ENCODE results near the gene SPOCK1. TPM values are rescaled to one million over a fixed set of nuclear protein-coding genes. Genes with fewer than 3 reads are reported as not detected.

The SPOCK1 gene
- total and polyA plus RNA-seq, 2 of the 13 experiments (the other 11 are each of a cell fraction or from before 2014, with no cell fraction given): 0.18 to 0.29 TPM

- no peak overlapping the region for H3K4me3 ChIP-seq (replicated peaks in 1 of 3; ENCODE audit: insufficient read depth in 1 of 3, low read depth in 2 of 3, low read length in 3 of 3)
- H3K9me3 ChIP-seq (ENCODE audit: low read length): no peaks in the 10 kb centered on the region
- intact Hi-C loops (cut with micrococcal nuclease; ENCODE audit: unreplicated experiment) (no loop called here), in situ Hi-C loops (cut with HindIII; ENCODE audit: extremely low pct_ligation_motif_present, low pct_unique_long_range_greater_than_20kb) (no loop called here)
- no peak overlapping the region for H2AFZ ChIP-seq (ENCODE audit: low read length)
- TF ChIP-seq U2AF1 (optimal IDR thresholded peaks at IDR 0.05; ENCODE audit: low read depth, low read length): no peak
- TF ChIP-seq ZNF264 (CRISPR knock-in tag; IDR thresholded peaks at IDR 0.05): no peak
- TF ChIP-seq GZF1 (CRISPR knock-in tag; IDR thresholded peaks at IDR 0.05): no peak
- TF ChIP-seq ZNF256 (CRISPR knock-in tag; conservative IDR thresholded peaks at IDR 0.05): no peak
- TF ChIP-seq JUND (CRISPR knock-in tag; IDR thresholded peaks at IDR 0.05): no peak
- TF ChIP-seq ZNF318 (CRISPR knock-in tag; IDR thresholded peaks at IDR 0.05): no peak
- TF ChIP-seq MIER2 (CRISPR knock-in tag; IDR thresholded peaks at IDR 0.05): no peak
- no peak for TF ChIP-seq ZNF530 (CRISPR knock-in tag; IDR thresholded peaks at IDR 0.05; ENCODE audit: low read depth)
- TF ChIP-seq FIP1L1 (IDR thresholded peaks at IDR 0.05; ENCODE audit: borderline replicate concordance, insufficient read depth, low read depth, low read length): no peak
- no peak for TF ChIP-seq SIN3A (IDR thresholded peaks at IDR 0.05; ENCODE audit: borderline replicate concordance, low read depth, low read length)
- TF ChIP-seq SRSF1 (optimal IDR thresholded peaks at IDR 0.05; ENCODE audit: low read depth, low read length): no peak
- no peak for TF ChIP-seq ZNF549 (CRISPR knock-in tag; IDR thresholded peaks at IDR 0.05)
- TF ChIP-seq NFE2L1 (CRISPR knock-in tag; IDR thresholded peaks at IDR 0.05; ENCODE audit: borderline replicate concordance): no peak
- POLR2A ChIA-PET: no interaction called here
- no peak overlapping the region for H3K27ac ChIP-seq (ENCODE audit: extremely low read length, insufficient read depth, low read length)
- no peaks in the 10 kb centered on the region for H3K36me3 ChIP-seq (replicated peaks in 1 of 2; ENCODE audit: control insufficient read depth in 1 of 2, insufficient read depth in 2 of 2, low read length in 2 of 2)
- CTCF ChIA-PET (ENCODE audit: low intra/inter-chr PET ratio, low total read pairs): no interaction called here
- no TSS peak for BruUV-seq (replicated peaks)
- ATAC-seq (no peak), FAIRE-seq (no peak), DNase-seq (ENCODE audit: low spot score) (no peak)
- no peaks in the 10 kb centered on the region for H4K20me1 ChIP-seq (ENCODE audit: insufficient read depth, low read length)
- peaks cover 0 to 5% of the 10 kb centered on the region in 2 experiments; a peak in 2 of 5 replicates for H3K27me3 ChIP-seq (ENCODE audit: control insufficient read depth in 1 of 2, insufficient read depth in 2 of 2, low read length in 2 of 2)
- H3K9ac ChIP-seq (ENCODE audit: insufficient read depth, low read depth, low read length): no peak overlapping the region
- no peaks in the 10 kb centered on the region for H3K4me1 ChIP-seq (ENCODE audit: insufficient read depth, low read length)
- no peaks in the 10 kb centered on the region for H3K79me2 ChIP-seq (ENCODE audit: insufficient read depth, low read length)
- WGBS (ENCODE audit: low lambda C conversion rate): 4% methylated on average over 2 of the region's 2 CpGs
- H3K4me2 ChIP-seq (ENCODE audit: low read depth, low read length): no peak overlapping the region
Measured at GRCh38 chr5:137184734-137185133, 314.4 kb downstream of the SPOCK1 start.
